CD4-positive, alpha-beta T cell treated with Interleukin-12 subunit alpha and Interleukin-12 subunit beta, for 1 hour (primary cell): Measurements from ENCODE around the gene IL17RA.
"Not testable (repeated sequence)": the region's sequence is repeated elsewhere in the genome, so short reads cannot be mapped to it uniquely, and the experiment has no call there.

Experiments
- DNase-seq: peaks from one replicate; pipeline ENCODE4 v3.0.0-alpha.2; 2020

The IL17RA gene, protein sequence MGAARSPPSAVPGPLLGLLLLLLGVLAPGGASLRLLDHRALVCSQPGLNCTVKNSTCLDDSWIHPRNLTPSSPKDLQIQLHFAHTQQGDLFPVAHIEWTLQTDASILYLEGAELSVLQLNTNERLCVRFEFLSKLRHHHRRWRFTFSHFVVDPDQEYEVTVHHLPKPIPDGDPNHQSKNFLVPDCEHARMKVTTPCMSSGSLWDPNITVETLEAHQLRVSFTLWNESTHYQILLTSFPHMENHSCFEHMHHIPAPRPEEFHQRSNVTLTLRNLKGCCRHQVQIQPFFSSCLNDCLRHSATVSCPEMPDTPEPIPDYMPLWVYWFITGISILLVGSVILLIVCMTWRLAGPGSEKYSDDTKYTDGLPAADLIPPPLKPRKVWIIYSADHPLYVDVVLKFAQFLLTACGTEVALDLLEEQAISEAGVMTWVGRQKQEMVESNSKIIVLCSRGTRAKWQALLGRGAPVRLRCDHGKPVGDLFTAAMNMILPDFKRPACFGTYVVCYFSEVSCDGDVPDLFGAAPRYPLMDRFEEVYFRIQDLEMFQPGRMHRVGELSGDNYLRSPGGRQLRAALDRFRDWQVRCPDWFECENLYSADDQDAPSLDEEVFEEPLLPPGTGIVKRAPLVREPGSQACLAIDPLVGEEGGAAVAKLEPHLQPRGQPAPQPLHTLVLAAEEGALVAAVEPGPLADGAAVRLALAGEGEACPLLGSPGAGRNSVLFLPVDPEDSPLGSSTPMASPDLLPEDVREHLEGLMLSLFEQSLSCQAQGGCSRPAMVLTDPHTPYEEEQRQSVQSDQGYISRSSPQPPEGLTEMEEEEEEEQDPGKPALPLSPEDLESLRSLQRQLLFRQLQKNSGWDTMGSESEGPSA

GRCh38 chr22:17084554-17085276, at the start of gene IL17RA:
Gene IL17RA (plus strand): TSS chr22:17085000. CDS start chr22:17085092, 92 bp downstream.
- peak; percentile 94 for DNase-seq

GRCh38 chr22:17035246-17035645, 49.6 kb upstream of the IL17RA start:
- no peak for DNase-seq

DNA sequence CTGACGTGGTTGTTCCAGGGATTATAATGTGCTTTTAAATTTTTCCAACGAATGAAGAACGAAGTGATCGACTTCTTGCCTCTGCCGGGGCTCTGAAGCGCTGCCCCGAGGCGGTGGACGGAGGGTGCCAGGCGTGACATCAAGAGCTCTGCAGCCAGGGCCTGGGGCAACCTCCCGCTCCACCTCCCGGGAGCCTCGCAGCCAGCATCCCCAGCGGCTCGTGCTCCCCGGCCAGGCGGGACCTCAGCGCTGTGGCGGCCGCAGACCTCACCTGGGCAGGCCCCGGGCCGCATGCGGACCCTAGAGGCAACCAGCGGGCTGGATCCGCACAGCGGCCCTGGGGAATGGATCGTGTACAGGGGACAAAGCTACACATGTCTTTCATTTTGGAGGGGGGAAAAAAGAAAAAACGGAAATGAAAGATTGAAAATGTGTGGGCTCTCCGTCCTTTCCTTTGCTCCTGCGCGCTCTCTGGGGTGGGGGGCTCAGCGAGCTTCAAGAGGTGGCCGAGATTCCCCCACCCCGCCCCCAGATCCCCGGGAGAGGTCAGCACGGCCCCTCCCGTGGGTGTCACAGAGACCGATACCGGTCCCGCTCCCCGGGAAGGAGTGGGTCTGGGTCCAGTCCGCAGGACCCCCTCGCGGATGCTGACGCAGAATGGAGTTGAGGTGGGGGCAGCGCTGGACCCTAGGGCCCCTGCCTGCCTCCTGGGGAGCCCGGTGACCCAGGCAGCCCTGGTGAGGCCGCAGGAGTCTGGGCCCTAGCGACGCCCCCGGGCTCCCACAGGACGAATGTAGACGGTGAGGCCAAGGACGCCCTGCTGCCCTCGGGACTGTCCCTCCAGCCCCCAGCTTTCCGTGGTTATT, 48.6 kb upstream of the IL17RA start:
- DNase-seq, result not testable (repeated sequence)

DNA sequence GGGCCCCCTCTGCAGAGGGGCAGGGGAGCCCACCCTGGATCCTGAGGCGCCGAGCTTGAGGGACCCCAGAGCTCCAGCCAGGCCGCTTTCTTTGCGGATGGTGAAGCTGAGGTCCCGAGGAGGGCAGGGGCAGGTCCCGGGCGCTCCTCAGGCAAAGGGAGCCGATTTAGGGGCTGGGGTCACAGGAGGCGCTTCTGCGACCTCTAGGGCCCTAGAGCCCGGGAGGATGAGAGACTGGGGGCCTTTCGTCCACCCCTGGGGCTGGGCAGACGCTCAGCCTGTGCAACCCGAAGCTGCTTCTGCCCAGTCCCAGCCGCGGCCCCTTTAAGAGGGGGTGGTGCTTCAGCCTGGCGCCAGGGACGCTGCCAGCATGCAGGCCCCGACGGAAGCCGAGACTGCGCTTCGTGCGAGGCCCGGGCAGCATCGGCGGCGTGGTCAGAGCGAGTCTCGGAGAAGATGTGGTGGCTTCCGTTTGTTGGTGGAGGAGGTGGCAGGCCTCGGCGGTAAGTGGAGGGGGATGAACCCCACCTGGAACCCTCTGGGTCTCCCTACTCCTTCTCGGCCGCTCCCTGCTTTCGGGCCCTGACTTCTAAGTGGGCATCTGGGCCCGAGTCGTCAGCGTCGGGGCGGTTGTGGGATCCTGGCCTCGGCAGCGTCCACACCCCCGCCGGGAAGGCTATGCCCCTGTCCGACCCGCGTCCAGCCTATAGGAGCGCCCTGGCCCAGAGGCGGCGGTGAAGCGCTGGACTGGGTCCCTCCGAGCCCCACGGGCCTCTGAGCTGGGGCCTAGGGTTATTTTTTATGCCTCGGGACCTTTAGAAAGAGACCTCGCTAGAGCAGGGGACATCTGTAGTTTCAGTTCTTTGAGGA, 47.7 kb upstream of the IL17RA start:
- peak; percentile 5 for DNase-seq

- DNase-seq, result no peak
Measured at GRCh38 chr22:17043521-17043920, 41.3 kb upstream of the IL17RA start.

GRCh38 chr22:17046566-17047348, 38.0 kb upstream of the IL17RA start:
- DNase-seq, result no peak

DNA sequence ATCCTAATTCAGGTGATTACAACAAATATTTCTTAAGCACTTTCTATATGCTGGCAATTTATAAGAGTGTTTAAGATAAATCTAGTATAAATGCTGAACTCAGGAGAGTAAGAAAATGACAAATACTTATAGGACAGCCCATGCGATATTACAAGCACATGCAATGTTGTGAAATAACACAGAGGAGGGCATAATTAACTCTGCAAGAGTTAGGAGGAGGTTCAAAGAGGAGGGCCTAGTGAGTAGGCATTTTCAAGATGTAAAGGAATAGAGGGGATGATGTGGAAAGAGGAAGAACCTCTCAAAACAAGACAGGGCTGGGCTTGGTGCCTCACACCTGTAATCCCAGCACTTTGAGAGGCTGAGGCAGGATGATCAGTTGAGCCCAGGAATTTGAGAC, 37.1 kb upstream of the IL17RA start:
- no peak for DNase-seq

- DNase-seq, result no peak
Measured at GRCh38 chr22:17056058-17056457, 28.7 kb upstream of the IL17RA start.

GRCh38 chr22:17056807-17057206, 28.0 kb upstream of the IL17RA start:
- DNase-seq, result no peak

DNA sequence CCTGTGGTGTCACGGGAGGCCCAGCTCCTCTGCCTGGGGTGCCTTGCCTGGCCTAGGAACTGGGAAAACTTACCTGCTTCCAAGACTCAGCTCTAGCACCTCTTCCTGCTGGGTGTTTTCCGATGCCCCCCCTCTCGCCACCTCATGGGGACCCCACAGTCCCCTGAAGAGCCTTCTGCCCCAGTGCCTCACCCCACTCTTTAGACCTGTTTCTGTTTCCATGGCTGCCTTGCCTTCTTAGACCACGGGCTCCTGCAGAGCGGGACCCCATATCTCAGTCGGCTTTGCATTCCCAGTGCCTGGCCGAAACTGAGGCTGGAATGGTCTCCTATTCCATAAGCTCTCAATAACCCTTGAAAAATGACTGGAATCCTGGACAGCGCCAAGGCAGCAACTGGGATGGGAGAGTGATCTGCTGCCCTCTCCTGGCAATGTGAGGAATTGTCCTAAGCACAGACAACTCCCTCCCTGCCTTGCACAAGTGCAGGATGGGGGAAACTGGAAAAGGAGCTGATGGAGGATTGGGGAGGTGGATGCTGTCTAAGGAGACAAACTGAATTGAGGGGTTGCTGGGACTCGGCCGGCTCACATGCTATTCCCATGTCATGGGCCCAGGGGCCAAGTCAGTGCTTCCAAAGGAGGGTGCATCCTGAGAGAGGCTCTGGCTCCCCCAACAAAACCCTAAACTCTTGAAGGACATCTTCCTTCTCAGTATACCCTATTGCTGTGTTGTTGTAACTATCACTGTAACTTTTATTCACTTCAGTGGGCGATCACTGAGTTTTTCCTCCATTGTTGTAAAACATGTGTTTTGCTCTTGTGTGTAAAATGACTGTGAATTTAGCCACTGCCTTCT, 26.6 kb upstream of the IL17RA start:
- DNase-seq, result peak; percentile 47

GRCh38 chr22:17060126-17060525, 24.7 kb upstream of the IL17RA start:
- no peak for DNase-seq

- DNase-seq, result no peak
Measured at GRCh38 chr22:17063411-17064106, 21.2 kb upstream of the IL17RA start.

DNA sequence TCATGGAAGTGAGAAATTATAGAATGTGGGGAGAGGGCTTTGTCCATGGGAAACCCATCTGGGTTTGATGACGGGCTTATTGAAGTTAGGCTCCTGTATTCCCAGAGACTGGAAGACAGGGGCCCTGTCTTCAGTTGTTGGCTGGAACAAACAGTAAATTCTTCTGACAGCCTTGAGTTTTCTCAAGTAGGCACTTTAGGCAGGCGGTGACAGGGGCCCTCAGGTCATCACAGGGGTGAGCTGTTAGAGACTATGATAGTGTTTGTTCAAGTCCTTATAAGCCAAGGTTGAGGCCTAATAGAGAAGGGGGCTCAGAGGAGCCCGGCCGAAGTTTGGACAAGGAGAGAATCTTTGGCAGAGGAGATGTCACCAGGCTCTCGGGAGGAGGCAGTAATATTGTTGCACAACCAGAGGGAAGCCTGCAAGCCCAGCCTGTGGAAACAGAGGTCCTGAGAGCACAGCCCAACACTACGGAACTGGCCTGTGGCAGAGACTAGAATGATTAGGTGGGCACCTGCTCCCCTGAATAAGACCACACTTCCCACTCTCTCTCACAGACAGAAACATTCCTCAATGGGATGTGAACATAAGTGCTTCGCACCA, 20.2 kb upstream of the IL17RA start:
- no peak for DNase-seq

DNA sequence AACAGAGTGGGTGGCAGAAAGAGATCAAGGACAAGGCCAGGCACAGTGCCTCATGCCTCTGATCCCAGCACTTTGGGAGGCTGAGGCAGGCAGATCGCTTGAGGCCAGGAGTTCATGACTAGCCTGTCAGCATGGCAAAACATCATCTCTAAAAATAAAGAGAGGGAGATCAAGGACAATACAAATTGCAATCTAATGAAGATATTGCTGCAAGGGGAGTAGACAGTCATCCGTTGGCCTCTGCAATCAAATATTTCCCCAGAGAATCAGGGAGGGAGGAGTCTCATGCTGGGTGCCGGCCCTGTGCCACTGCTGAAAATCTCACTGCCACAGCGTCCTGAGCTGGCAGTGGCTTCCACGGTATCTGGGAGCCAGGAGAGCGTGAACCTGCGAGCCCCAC, 19.4 kb upstream of the IL17RA start:
- DNase-seq, result no peak

DNA sequence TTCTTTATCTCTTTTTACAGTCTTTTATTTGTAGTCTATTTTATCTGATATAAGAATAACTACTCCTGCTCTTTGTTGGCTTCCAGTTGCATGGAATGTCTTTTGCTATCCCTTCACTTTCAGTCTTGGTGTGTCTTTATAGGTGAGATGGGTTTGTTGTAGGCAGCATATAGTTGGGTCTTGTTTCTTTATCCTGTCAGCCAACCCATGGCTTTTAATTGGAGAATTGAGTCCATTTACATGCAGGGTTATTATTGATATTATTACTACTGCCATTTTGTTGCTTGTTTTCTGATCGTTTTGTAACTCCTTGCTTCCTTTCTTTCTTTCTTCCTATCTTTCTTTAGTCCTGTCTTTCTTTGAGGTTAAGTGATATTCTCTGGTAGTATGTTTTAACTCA, 11.9 kb upstream of the IL17RA start:
- no peak for DNase-seq

DNA sequence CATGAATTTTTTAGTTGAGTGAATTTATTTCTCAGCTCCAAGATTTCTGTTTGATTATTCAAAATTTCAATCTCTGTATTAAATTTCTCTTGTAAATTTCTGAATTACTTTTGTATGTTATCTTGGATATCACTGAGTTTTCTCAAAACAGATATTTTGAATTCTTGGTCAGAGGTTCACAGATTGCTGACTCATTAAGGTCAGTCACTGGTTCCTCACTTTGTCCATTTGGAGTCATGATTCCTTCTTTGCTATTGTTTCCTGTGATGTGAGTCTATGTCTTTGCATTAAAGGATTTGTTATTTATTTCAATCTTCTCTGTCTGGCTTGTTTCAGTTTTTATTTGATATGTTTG, 10.2 kb upstream of the IL17RA start:
- DNase-seq, result no peak

- no peak for DNase-seq
Measured at GRCh38 chr22:17077255-17077654, 7.5 kb upstream of the IL17RA start.

- DNase-seq, result no peak
Measured at GRCh38 chr22:17079572-17079971, 5.2 kb upstream of the IL17RA start.
